TTC549 (cell line): ENCODE results near the gene INPP5F.

Experiments
- FAIRE-seq: peaks from 2 replicates; lab custom pipeline; 2012; peaks lifted over from hg19 to GRCh38; lab: Jason Lieb, UNC

INPP5F gene

DNA sequence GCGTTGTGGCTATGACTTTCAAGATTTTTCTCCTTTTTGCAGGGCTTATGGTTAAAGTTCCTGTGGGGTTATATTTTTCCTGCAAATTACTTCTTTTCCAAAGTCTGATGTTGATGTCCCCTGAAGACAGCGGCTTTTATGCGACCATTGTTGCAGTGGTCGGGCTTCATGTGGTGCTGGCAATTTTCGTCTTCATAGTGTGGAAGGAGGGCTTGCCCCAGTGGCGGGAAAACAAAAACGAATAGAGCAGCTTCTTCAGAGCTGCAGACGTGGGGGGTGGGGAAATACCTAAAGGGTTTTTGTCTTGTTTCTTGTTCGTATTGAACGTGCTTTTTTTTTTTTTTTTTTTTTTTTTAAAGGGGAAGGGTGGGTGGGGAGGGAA lies 93.0 kb downstream of the INPP5F start:
- no peak for FAIRE-seq

DNA sequence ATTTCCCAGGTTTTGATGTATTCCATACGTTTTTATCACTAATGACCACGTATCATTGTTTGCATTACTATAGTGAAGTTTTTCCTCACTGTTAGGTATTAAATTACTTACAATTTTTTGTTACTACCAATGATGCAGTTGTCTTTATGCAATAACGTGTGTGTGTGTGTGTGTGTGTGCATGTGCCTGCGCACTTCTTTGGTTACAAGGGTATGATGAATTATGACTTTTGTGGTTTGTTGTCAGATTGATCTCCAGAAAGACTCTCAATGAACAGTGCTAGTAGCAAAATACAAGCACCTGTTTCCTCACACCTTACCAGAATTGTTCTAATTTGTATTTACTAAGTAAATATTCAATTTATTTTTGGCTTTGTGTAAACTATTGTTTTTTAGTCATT lies 95.3 kb downstream of the INPP5F start:
- no peak for FAIRE-seq

DNA sequence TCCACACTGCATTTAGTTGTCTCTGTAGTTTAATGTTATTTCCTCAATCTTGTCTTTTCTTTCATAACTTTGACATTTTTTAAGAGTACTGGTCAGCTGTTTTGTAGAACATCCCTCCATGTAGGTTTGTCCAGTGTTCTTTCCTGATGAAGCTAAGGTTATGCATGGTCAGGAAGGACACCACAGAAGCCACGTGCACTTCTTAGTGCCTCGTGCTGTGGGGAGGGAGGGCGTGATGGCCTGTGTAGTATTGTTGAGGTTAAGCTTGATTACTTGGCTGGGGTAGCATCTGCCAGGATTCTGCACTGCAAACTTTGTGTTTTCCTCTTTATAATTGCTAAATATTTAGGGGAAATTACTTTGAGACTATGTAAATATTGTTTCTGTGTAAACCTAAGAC lies 98.4 kb downstream of the INPP5F start:
- no peak for FAIRE-seq

DNA sequence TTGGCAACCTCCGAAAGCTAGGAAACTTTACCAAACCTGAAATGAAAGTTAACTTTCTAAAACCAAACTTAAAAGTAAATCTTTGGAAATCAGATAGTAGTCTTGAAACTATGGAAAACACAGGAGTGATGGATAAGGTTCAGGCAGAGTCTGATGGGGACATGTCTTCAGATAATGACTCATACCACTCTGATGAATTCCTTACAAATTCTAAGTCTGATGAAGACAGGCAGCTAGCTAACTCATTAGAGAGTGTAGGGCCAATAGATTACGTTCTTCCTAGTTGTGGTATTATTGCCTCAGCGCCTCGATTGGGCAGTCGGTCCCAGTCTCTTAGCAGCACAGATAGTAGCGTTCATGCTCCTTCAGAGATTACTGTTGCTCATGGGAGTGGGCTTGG lies 100.9 kb downstream of the INPP5F start:
- FAIRE-seq, result no peak

DNA sequence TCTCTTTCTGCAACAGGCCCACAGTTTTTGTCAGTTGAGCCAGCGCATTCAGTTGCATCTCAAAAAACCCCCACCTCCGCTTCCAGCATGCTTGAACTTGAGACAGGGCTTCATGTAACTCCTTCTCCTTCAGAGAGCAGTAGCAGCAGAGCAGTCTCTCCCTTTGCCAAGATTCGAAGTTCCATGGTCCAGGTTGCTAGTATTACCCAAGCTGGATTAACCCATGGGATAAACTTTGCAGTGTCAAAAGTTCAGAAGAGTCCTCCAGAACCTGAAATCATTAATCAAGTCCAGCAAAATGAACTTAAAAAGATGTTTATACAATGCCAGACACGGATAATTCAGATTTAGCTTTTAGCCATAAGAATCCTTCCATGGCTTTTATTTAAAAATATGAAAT lies 101.6 kb downstream of the INPP5F start:
- no peak for FAIRE-seq

DNA sequence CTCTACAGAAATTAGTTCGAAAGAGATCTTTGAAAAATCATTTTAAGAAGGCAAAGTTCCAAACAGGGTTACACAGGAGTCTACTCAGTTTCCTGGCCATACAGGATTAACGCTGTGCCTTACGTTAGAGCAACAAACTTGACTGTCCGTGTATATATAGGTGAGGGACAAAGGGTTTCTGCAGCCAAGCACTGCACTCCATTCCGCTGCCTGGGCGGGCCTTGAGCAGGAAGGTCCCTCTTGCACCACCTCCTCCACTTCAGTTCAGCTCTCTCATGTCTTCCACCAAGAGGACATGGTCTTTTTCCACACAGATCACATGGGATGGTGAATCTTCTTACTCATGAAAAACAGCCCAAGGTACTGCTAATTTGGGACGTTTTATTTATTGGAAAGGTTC lies 103.6 kb downstream of the INPP5F start:
- no peak for FAIRE-seq

DNA sequence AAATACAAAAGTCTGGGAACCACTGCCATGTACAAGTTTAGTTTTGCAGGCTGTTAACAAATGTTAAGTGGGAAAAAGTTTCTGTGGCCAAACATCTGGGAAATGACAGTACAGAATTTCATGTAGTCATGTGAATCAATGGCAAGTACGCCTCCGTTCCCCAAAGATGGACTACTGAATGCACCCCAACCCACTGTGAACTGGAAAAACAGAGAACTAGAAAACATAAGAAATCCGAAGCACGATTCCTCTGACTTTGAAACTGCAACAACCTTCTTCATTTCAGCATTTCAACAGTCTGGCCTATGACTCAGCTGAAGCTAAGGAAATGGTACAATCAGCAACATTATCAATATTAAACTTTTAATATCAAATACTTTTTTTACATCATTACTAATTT lies 105.0 kb downstream of the INPP5F start:
- FAIRE-seq, result no peak

DNA sequence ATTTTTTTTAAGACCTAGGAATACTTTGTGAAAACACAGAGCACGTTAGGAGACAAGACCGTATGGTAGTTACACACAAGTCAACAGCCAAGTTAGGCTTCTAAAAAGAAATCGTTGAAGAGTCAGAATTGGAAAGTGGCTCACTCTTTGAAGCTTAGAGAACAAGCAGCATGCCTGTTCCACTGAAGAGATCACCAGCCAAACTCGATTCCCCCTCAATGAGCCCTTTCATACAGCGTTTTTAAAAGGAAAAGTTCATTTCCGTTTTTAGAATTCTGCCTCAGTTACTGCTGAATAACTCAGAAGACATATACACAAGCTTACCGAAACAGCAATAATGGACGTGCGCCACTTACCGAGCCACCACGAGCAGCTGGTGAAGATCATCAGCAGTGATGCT lies 105.8 kb downstream of the INPP5F start:
- FAIRE-seq, result no peak

DNA sequence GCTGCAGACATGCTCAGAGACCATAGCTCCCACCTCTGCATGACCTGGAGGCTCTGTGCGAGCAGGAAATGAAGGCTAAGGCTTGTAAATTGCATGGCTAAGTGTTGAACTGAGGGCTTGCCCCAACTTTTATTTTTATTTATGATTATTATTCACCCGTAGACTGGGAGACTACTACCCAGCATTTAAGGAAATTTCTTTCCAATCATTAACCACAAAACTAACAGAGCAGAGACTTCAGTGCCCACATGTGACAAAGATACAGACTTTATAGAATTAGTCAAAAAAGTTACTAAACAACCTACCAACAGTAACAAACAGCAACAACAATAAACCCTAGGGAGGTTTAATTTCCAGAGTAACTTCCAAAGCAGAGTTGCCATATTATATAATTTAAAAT lies 107.1 kb downstream of the INPP5F start:
- no peak for FAIRE-seq

DNA sequence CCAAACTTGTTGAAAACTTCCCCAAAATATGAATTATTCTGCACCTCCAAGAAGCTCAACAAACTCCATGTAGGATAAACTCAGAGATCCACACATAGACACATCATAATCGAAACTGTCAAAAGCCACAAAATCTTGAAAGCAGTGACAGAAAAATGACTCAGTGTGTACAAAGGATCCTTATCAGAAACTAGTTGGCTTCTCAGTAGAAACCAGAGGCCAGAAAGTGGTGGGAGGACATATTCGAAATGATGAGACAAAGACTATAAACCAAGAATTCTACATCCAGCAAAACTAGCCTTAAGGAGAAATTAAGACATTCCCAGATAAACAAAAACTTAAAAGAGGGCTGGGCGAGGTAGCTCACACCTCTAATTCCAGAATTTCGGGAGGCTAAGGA lies 108.3 kb downstream of the INPP5F start:
- no peak for FAIRE-seq

DNA sequence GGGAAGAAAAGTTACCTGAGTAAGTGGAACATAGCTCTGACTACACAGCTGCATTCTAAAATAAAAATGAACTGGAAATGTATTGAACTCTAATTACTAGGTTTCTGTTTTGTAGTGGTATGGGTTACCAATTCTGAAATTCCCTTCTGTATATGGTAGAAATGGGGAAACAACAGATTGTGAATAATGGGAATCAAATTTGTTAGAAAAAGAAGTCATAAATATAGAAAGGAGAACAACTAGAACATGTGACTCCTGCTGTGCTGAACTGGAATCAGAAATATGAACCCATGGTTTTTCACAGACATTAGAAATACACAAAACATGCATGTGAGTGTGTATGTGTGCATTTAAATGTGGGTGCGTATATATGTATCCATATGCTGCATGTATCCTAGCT lies 119.8 kb downstream of the INPP5F start:
- no peak for FAIRE-seq

DNA sequence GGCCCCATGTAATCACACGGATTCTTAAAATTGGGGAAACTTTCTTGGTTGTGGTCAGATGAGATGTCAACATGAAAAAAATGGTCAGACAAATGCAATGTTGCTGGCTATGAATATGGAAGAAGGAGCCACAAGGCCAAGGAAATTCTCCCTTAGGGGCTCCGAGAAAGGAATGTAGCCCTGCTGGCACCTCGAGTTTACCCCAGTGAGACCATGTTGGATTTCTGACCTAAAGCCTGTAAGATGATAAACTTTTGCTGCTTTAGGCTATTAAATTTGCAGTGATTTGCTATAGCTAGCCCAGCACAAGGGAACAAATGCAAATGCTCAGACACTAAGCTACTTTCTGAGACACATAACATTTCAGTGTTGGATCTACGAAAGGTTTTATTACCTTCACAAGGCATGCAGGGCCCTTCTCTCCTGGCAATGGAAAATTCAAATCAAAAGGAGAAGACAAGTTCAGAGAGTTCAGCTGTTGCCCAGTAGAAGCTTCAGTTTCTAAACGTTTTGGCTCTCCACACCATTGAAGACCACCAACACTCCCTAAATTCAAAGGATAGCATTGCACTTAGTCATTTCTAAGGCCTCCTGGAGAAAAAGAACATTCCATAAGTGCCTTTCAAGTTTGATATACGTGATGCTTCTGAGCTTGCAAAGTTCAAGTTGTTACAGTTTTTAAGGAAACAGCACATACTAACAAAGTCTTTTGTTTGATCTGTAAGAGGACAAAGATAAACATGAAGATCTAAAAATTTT lies 123.4 kb downstream of the INPP5F start:
- no peak for FAIRE-seq

DNA sequence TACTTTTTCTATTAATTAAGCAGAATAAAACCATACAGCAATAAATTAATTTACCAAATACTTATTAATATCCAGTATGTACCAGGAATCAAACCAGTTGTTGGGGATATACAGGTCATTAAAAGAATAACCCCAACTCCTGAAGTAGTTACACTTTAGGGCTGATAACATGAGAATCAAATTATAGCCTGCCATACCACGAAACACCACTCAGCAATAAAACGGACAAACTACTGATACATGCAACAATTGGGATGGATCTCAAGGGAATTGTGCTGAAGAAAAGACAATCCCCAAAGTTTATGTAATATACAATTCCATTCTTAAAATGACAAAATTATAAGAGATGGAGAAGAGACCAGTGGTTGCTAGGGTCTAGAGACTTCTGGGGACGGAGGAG lies 124.1 kb downstream of the INPP5F start:
- no peak for FAIRE-seq

DNA sequence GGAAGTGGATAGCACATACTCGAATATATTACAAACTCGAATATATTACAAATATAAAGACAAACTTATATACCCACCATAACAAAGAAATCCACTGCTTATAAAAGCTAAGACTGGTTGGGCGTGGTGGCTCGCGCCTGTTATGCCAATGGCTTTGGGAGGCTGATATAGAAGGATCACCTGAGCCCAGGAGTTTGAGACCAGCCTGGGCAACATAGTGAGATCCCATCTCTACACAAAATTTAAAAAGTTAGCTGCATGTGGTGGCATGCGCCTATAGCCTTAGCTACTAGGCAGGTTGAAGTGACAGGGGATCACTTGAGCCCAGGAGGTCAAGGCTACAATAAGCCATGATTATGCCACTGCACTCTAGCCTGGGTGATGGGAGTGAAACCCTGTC lies 126.4 kb downstream of the INPP5F start:
- no peak for FAIRE-seq

DNA sequence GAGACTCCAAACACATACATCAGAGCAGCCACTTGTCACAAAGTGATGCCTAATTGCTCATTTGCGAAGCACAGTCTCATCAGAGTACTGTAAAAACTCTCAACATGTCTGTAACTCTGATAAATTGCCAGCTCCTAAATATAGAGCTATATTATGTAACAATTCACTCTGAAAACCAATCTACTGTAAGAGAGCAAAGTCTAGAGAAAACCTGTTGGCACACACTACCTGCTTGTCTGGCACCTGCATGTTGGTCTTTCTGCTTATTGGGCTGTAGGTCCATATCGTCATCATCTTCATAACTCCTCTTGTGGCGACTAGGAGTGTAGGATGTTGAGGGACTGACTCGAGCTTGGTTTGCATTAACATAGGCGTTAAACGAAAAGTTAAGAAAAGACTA lies 127.0 kb downstream of the INPP5F start:
- no peak for FAIRE-seq

DNA sequence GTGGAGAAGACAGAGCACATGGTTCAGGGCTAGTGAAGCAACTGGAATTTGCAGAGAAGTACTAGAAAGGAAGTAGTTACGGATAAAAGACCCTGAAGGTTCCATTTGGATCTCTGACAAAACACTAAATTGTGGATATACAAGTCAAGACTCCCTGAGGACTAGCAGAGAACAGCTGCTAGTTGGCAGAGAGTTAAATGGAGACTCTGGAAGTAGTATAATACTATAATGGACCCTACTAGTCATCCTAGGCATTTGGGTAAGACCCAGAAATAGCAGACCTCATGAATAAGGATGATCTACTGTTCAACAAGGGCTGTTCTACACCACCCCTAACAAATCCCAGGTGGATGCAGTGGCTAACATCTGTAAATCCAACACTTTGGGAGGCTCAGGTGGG lies 127.7 kb downstream of the INPP5F start:
- FAIRE-seq, result no peak

DNA sequence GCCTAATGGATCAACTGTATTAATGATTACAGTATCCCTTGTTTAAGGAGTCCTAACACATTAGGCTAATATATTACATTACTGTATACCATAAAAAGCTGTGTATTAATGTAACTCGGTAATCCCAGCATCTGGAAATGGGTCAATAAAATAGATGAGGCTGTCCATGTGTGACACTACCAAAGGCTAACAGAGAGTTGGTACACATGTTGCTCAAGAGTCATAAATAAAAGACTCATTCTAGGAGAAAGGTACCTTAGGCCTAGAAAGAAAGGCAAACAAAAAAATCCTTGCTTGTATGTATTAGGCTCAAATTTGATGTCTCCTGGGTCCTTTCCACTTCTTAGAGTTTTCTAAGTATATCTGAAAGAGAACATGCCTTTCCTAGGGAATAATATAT lies 132.2 kb downstream of the INPP5F start:
- no peak for FAIRE-seq

DNA sequence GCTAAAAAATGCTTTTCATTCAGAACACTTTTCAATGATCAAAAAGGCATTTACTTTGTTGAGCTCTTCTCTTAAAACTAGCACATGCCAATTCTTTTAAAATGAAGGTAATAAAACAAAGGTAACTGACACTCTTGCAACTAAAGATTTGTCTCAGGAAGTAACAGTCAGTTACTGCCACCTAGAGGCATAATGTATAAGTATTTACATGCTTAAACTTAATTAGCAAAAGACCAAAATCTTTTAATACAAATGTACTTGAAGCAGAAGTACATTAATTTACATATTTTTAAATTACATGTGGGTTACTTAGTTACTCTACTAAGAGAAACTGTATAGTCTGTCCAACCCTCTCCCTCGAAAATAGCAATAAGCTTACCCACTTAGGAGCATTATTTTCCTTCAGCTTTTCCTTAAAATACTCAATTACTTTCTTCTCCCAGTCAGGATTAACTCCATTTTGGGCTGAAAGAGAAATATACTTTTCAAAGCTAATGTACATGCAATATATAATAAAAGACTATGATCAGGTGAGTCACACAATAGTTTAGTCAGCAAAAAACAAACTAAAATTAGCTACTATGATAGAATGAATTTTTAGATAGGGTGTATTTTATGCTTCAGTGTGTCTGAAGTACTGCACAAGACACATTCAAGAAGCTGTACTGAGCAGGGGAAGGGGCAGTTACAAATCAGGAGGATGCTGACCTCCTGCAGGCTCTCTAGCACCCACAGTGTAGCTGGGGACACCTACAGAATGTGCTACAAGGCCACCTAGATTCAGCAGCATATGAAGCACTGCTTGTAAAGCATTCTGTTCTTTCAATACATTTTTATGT lies 133.8 kb downstream of the INPP5F start:
- peak; percentile 84 for FAIRE-seq

DNA sequence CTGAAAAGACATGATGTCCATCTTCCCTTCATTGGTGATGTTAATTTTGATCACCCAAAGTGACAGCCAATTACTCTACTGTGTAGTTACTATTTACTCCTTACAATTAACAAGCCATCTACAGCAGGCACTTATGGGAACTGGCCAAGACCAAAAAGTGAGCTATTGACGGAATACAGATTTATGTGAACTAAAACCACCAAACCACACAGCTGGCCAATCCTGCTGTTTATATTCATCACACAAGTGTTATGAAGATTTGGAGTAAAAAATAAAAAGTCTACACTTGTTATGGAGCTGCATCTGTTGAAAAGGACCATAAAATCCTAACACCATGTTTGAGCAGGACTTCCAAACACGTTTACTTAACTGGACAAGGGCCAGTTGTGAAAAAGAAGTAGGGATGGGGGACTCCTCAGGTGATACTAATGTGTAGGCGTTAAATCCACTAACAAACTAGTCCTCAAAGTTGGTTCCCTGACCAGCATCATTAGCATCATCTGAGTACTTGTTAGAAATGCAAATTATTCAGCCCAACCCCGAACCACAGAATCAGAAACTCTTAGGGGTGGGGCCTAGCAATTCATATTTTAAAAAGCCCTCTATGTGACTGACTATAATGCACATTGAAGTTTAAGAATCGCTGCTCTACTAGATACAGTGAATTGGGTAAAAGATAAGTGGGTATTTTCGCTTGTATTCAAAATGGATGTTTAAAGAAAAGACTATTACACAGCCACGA lies 135.2 kb downstream of the INPP5F start:
- no peak for FAIRE-seq

DNA sequence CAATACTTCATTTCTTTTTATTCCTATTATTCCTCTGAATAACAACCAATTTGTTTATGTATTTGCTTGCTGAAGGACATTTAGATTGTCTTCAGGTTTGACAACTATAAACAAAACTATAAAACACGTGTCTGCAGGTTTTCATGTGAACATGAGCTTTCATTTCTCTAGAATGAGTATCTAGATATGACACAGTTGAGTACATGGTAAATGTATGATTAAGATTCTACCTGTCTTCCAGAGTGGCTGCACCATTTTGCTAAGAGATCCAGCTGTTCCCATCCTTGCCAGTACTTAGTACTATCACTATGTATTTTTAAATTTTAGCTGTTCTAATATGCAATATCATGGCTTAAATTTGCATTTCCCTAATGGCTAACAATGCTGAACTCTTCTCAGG lies 136.7 kb downstream of the INPP5F start:
- no peak for FAIRE-seq

DNA sequence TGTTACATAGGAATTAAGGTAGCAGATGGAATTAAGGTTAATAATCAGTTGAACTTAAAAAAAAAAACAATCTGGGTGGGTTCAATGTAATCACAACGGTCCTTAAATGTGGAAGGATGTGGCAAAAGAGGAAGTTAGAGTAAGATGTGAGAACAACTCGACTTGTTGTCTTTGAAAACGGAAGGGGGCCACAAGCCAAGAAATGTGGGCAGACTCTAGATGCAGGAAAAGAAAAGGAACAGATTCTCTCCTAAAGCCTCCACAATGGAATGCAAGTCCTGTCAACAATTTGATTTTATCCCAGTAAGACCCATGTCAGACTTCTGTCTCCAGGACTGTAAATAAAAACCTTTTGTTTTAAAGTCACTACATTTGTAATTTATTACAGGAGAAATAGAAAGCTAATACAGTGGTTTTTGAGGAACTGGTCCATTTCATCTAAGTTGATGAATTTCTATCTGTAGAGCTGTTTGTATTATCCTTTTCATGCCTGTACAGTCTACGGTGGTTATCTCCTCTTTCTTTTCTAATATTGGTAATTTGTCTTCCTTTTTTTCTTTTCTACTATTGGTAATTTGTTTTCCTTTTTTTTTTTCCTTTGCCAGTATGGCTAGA lies 138.2 kb downstream of the INPP5F start:
- FAIRE-seq, result no peak

DNA sequence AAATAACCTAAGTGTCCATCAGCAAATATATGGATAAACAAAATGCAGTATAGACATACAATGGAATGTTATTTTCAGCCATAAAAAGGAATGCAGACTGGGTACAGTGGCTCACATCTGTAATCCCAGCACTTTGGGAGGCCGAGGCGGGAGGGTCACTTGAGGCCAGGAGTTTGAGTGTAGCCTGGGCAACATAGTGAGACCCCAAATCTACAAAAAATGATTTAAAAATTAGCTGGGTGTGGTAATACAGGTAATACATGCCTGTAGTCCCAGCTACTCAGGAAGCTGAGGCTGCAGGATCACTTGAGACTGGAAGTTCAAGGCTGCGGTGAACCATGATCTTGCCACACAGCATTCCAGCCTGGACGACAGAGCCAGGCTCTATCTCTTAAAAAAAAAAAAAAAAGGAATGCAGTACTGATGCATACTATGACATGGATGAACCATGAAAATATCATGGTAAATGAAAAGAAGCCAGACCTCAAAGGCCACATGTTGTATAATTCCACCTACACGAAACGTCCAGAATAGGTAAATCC lies 139.9 kb downstream of the INPP5F start:
- no peak for FAIRE-seq

DNA sequence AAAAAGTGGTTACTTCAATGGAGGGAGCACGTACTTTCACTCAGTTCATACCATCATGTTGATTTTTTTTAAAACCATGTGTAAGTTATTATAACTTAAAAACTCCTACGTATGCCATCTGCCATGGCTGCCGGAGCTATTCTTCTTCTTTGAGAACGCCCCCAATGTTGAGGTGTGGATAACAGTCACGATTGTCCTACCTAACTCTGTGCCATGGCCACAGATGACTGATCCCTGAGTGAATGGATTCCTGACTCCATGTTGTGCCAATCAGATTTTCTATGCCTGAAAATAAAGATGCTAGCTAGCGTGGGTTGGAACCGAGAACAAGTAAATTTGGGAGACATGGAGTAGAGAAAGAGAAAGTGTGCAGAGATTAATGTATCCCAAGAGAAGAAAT lies 141.5 kb downstream of the INPP5F start:
- FAIRE-seq, result no peak
